Heart left ventricle (tissue), 16 donors: ENCODE measurements around the gene SIGLEC15. TPM values are rescaled to one million over a fixed set of nuclear protein-coding genes. Genes with fewer than 3 reads are reported as not detected.

Experiments used
- ATAC-seq, 4 donors: fragments of 200-7000 bp; cut with Tn5 transposase; one replicate each; pipeline ENCODE4 v1.9.1; 2020 to 2022; ENCODE audit warnings: moderate library complexity in 4 of 4, mild to moderate bottlenecking in 3 of 4, moderate number of reproducible peaks in 1 of 4
- DNase-seq, 5 donors: peaks; one replicate each; pipeline ENCODE4 v3.0.0-alpha.2; 2020
- H3K27ac ChIP-seq, 12 donors: fragments of 200-600 bp; sonication (generic) in 4 of 12; one replicate each; pipeline versions ENCODE4 v1.5.0 to v1.8.0; 2016 to 2022; ENCODE audit warnings: mild to moderate bottlenecking in 2 of 12
- H3K27me3 ChIP-seq, 9 donors: fragments of 200-600 bp; sonication (generic) in 2 of 9; one replicate each; pipeline versions ENCODE4 v1.5.1 to v1.8.0; 2016 to 2022; ENCODE audit warnings: mild to moderate bottlenecking in 3 of 9
- H3K36me3 ChIP-seq, 9 donors: fragments of 200-600 bp; sonication (generic) in 2 of 9; one replicate each; pipeline versions ENCODE4 v1.5.0 to v1.8.0; 2018 to 2022; ENCODE audit warnings: mild to moderate bottlenecking in 2 of 9
- H3K4me1 ChIP-seq, 12 donors: fragments of 200-600 bp; sonication (generic) in 4 of 12; one replicate each; pipeline versions ENCODE4 v1.5.0 to v1.8.0; 2016 to 2022; ENCODE audit warnings: mild to moderate bottlenecking in 3 of 12
- H3K4me3 ChIP-seq, 12 donors: fragments of 200-600 bp; sonication (generic) in 4 of 12; one replicate each; pipeline versions ENCODE4 v1.5.0 to v1.8.0; 2017 to 2022; ENCODE audit warnings: mild to moderate bottlenecking in 9 of 12, moderate library complexity in 4 of 12
- H3K9me3 ChIP-seq, 12 donors: fragments of 200-600 bp; sonication (generic) in 4 of 12; one replicate each; pipeline versions ENCODE4 v1.5.0 to v1.8.0; 2016 to 2022; ENCODE audit warnings: mild to moderate bottlenecking in 1 of 12
- POLR2A ChIP-seq, 2 donors: fragments of 450-650 bp; IDR thresholded peaks; one replicate each; pipeline ENCODE4 v1.6.1; 2017; ENCODE audit warnings: antibody characterized with exemption in 2 of 2, mild to moderate bottlenecking in 2 of 2, moderate library complexity in 2 of 2
- WGBS, 4 donors: extraction: QIAGEN DNeasy Blood & Tissue Kit in 2 of 4; methylation state at CpG; one replicate each; pipeline versions ENCODE4 v1.1.5 to v1.1.7; 2013 to 2018; 5-methylcytosine and 5-hydroxymethylcytosine counted together
- intact Hi-C, 10 donors: fragments of 100-400 bp; cut with DNase I; formaldehyde crosslinking; loops; one replicate each; pipeline versions ENCODE4 v1.11.1 to v1.14.2; 2022
- polyA plus RNA-seq, 2 donors: library from polyadenylated mRNA; stranded (reverse); fragments of 200-250 nt; gene quantifications; one replicate each; pipeline ENCODE4 v1.2.3, GENCODE V29; 2013
- total RNA-seq, 9 donors: library from RNA; depleted of rRNA in 2 of 9; stranded (reverse); fragments of >200 nt in 2 of 9; fragmentation: NEBNext Ultra II Directional in 3 of 9; extraction: Animal tissue kit (Norgen Biotek cat#: 25700) in 3 of 9; gene quantifications; one replicate each; pipeline versions ENCODE4 v1.1.0 to v1.2.4, GENCODE V29; 2016 to 2023
- TF ChIP-seq, protein P1 (sequence below), 12 donors: fragments of 200-600 bp; sonication (generic) in 4 of 12; IDR thresholded peaks; one replicate each; pipeline versions ENCODE4 v1.5.0 to v1.8.0; 2018 to 2022; ENCODE audit warnings: antibody characterized with exemption in 12 of 12, mild to moderate bottlenecking in 5 of 12
- donor health status: ischemic (EF 13 %, LVEDD 7.1; RV severe dilation, severe dysfunction).
- donor health status: healthy with polysubstance abuse.
- donor health status: DM: no; HTN: yes; CAD: no.
- donor health status: DM: no; HTN: no; CAD: no.
- donor health status: ischemic (EF 25% LVEDD 6.9; RV normal size, moderate dysfunction).
- donor health status: ischemic (EF 25% LVEDD 5.7; RV mildly dilated, moderate dysfunction).
- donor health status: healthy.
- donor health status: DM: yes; HTN: yes; CAD: no.
- donor health status: ischemic (EF 35%, LVEDD 5.7; RV mildly dilated, moderate dysfunction).
- donor health status: nonischemic (EF 11% LVEDD 7.7; RV severe dilation, severe dysfunction).
- donor health status: DM: yes; HTN: yes; CAD: no.
- donor health status: PGD.
- donor health status: ischemic (EF 29% LVEDD 5.4; RV normal size, mild dysfunction).
- donor health status: nonischemic (EF 23%, LVEDD 6.1; RV moderate dilation, normal function).

Gene SIGLEC15
- total and polyA plus RNA-seq, 11 donors: 0.08 to 0.77 (median 0.38) TPM; not detected in 4

- DNase-seq (no peak), ATAC-seq (no peak)
- intact Hi-C loops: no loop called here
- Histone ChIP-seq H3K4me3 (no peak overlapping the region), H3K36me3 (peaks cover 6 to 100% (median 99%) of the 10 kb centered on the region in 9 donors), H3K4me1 (peaks cover 0 to 5% (median 0%) of the 10 kb centered on the region in 12 donors), H3K9me3 (no peaks in the 10 kb centered on the region), H3K27me3 (no peaks in the 10 kb centered on the region), H3K27ac (no peak overlapping the region)
- TF ChIP-seq, protein P1, sequence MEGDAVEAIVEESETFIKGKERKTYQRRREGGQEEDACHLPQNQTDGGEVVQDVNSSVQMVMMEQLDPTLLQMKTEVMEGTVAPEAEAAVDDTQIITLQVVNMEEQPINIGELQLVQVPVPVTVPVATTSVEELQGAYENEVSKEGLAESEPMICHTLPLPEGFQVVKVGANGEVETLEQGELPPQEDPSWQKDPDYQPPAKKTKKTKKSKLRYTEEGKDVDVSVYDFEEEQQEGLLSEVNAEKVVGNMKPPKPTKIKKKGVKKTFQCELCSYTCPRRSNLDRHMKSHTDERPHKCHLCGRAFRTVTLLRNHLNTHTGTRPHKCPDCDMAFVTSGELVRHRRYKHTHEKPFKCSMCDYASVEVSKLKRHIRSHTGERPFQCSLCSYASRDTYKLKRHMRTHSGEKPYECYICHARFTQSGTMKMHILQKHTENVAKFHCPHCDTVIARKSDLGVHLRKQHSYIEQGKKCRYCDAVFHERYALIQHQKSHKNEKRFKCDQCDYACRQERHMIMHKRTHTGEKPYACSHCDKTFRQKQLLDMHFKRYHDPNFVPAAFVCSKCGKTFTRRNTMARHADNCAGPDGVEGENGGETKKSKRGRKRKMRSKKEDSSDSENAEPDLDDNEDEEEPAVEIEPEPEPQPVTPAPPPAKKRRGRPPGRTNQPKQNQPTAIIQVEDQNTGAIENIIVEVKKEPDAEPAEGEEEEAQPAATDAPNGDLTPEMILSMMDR (IDR thresholded peaks at IDR 0.05): no peak
- TF ChIP-seq POLR2A (IDR thresholded peaks at IDR 0.05): no peak
- 74 to 99% (median 89%) methylated on average over 4 of the region's 4 CpGs for WGBS, 4 donors
Observed at GRCh38 chr18:45860492-45860891, 35.0 kb downstream of the SIGLEC15 start.

DNA sequence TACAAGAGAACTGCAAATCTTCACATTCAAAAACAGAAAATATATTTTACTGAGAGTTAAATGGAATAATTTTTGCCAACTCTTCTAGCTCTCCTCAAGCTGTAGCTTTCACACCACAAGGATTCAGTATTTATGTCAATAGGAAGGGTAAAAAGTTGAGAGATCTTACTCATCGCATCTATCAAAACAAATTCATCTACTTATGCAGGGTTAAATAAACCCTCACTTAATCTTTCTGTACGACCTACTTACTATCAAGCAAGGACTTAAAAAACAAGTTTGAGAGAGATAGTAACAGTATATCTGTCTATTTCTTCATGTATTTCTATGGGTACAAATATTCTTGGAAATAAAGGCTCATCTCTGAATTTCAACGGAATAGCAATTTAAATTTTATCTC, 35.5 kb downstream of the SIGLEC15 start:
- no peak for ATAC-seq
- Histone ChIP-seq H3K36me3 (peaks cover 6 to 100% (median 99%) of the 10 kb centered on the region in 9 donors), H3K27ac (no peak overlapping the region), H3K4me3 (no peak overlapping the region), H3K4me1 (peaks cover 0 to 5% (median 0%) of the 10 kb centered on the region in 12 donors), H3K9me3 (no peaks in the 10 kb centered on the region), H3K27me3 (no peaks in the 10 kb centered on the region)
- TF ChIP-seq, protein P1 (IDR thresholded peaks at IDR 0.05): no peak
- no peak for TF ChIP-seq POLR2A (IDR thresholded peaks at IDR 0.05)
- intact Hi-C loops: no loop called here
- 87 to 93% (median 90%) methylated on average over 3 of the region's 3 CpGs for WGBS, 4 donors
- DNase-seq: no peak

GRCh38 chr18:45861926-45862325, 36.5 kb downstream of the SIGLEC15 start:
- intact Hi-C loops: no loop called here
- Histone ChIP-seq H3K36me3 (peaks cover 6 to 100% (median 99%) of the 10 kb centered on the region in 9 donors), H3K9me3 (no peaks in the 10 kb centered on the region), H3K27ac (no peak overlapping the region), H3K27me3 (no peaks in the 10 kb centered on the region), H3K4me3 (no peak overlapping the region), H3K4me1 (peaks cover 0 to 1% (median 0%) of the 10 kb centered on the region in 12 donors)
- DNase-seq (no peak), ATAC-seq (no peak)
- TF ChIP-seq, protein P1 (IDR thresholded peaks at IDR 0.05): no peak
- no peak for TF ChIP-seq POLR2A (IDR thresholded peaks at IDR 0.05)
- WGBS, 4 donors: 95 to 100% (median 97%) methylated on average over 1 of the region's 1 CpG

GRCh38 chr18:45863469-45863868, 38.0 kb downstream of the SIGLEC15 start:
- Histone ChIP-seq H3K4me1 (no peaks in the 10 kb centered on the region), H3K36me3 (peaks cover 0 to 100% (median 99%) of the 10 kb centered on the region in 9 donors), H3K27ac (no peak overlapping the region), H3K27me3 (no peaks in the 10 kb centered on the region), H3K9me3 (no peaks in the 10 kb centered on the region), H3K4me3 (no peak overlapping the region)
- no peak for ATAC-seq
- no peak for TF ChIP-seq POLR2A (IDR thresholded peaks at IDR 0.05)
- TF ChIP-seq, protein P1 (IDR thresholded peaks at IDR 0.05): no peak
- intact Hi-C loops: no loop called here
- DNase-seq: no peak
- WGBS, 4 donors: 88 to 97% (median 92%) methylated on average over 1 of the region's 1 CpG
